Tibial nerve (tissue), 4 donors: Measurements from ENCODE around the gene IFNGR2. TPM values are rescaled to one million over a fixed set of nuclear protein-coding genes. Genes with fewer than 3 reads are reported as not detected.

Experiments
- DNase-seq, 2 donors: peaks; one replicate each; pipeline ENCODE4 v3.0.0-alpha.2; 2019; ENCODE audit warnings: low spot score in 2 of 2
- H3K27ac ChIP-seq, 4 donors: fragments of 200-600 bp; sonication (generic) in 3 of 4; one replicate each; pipeline ENCODE4 v1.5.1; 2017 to 2019; ENCODE audit warnings: mild to moderate bottlenecking in 1 of 4
- H3K27me3 ChIP-seq, 2 donors: fragments of 200-600 bp; sonication (generic) in 1 of 2; one replicate each; pipeline versions ENCODE4 v1.5.1 to v1.6.0; 2017 to 2019
- H3K36me3 ChIP-seq, 3 donors: fragments of 200-600 bp; sonication (generic); one replicate each; pipeline ENCODE4 v1.5.1; 2018 to 2019
- H3K4me1 ChIP-seq, 4 donors: fragments of 200-600 bp; sonication (generic) in 3 of 4; one replicate each; pipeline ENCODE4 v1.5.1; 2017 to 2019
- H3K4me3 ChIP-seq, 4 donors: fragments of 200-600 bp; sonication (generic) in 3 of 4; one replicate each; pipeline ENCODE4 v1.5.1; 2017 to 2019; ENCODE audit warnings: mild to moderate bottlenecking in 1 of 4, moderate library complexity in 1 of 4
- H3K9me3 ChIP-seq, 4 donors: fragments of 200-600 bp; sonication (generic) in 3 of 4; one replicate each; pipeline ENCODE4 v1.5.1; 2017 to 2019
- EP300 ChIP-seq, 2 donors: sonication (generic); formaldehyde crosslinking; IDR thresholded peaks; one replicate each; pipeline ENCODE4 v1.6.1; 2017; ENCODE audit warnings: antibody characterized with exemption in 2 of 2, mild to moderate bottlenecking in 1 of 2
- POLR2A ChIP-seq, 2 donors: fragments of 450-650 bp; IDR thresholded peaks; one replicate each; pipeline ENCODE4 v1.6.1; 2017; ENCODE audit warnings: antibody characterized with exemption in 2 of 2, mild to moderate bottlenecking in 2 of 2, moderate library complexity in 2 of 2
- WGBS, 2 donors: methylation state at CpG; one replicate each; pipeline ENCODE4 v1.1.5; 2018; 5-methylcytosine and 5-hydroxymethylcytosine counted together
- total RNA-seq, 4 donors: library from RNA; depleted of rRNA; stranded (reverse); fragments of >200 nt; gene quantifications; one replicate each; pipeline ENCODE4 v1.1.0, GENCODE V29; 2016
- TF ChIP-seq, protein P1 (sequence below), 5 experiments: fragments of 200-600 bp in 3 of 5; fragments of 450-650 bp in 2 of 5; sonication (generic) in 3 of 5; IDR thresholded peaks; one replicate each; pipeline ENCODE4 v1.5.1; 2016 to 2019; ENCODE audit warnings: antibody characterized with exemption in 5 of 5, mild to moderate bottlenecking in 3 of 5, moderate library complexity in 2 of 5

The IFNGR2 gene
- total RNA-seq, 4 donors from 2014 or later = 110 to 153 (median 129) TPM

DNA sequence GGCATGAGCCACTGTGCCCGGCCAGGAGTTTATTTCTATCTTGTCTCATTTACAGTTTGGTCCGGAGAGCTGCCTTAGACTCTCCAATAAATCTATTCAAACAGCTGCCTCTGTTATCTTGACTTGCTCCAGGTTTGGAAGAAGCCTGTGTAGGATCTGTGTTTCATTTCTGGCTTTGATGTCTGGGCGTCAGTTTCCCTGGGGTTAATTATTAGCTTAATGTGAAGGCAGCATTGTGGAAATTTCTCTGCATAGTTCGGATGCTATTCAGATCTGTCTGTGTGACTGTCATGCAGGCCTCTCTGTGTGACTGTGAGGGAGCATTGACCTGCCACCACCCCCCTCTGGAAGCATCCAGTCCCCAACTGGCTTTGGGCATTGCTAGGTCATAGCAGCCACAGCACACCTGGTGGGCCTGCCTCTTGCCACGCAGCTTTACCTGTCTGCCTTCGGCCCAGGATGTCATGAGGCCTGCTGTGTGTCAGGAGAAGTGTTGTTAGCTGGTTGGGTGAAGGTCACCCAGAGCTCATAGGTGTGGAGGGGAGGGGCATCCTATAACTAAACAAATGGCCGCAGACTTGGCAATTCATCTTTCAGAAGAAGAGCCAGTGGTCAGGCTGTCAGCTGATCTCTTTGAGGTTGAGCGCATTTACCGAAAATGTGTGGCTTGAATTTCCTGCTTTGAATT lies 9.8 kb downstream of the IFNGR2 start:
- 57 to 71% methylated on average over 9 of the region's 9 CpGs for WGBS, 2 donors
- Histone ChIP-seq H3K4me3 (no peak overlapping the region), H3K27ac (peak overlapping the region in 3 of 4 donors; percentile 20 to 62 (median 21)), H3K27me3 (no peaks in the 10 kb centered on the region), H3K36me3 (peaks cover 0 to 65% (median 19%) of the 10 kb centered on the region in 3 donors), H3K4me1 (peaks cover 0 to 70% (median 32%) of the 10 kb centered on the region in 4 donors), H3K9me3 (no peaks in the 10 kb centered on the region)
- DNase-seq = no peak
- TF ChIP-seq EP300 (IDR thresholded peaks at IDR 0.05) (no peak), POLR2A (IDR thresholded peaks at IDR 0.05) (no peak)
- TF ChIP-seq, protein P1, sequence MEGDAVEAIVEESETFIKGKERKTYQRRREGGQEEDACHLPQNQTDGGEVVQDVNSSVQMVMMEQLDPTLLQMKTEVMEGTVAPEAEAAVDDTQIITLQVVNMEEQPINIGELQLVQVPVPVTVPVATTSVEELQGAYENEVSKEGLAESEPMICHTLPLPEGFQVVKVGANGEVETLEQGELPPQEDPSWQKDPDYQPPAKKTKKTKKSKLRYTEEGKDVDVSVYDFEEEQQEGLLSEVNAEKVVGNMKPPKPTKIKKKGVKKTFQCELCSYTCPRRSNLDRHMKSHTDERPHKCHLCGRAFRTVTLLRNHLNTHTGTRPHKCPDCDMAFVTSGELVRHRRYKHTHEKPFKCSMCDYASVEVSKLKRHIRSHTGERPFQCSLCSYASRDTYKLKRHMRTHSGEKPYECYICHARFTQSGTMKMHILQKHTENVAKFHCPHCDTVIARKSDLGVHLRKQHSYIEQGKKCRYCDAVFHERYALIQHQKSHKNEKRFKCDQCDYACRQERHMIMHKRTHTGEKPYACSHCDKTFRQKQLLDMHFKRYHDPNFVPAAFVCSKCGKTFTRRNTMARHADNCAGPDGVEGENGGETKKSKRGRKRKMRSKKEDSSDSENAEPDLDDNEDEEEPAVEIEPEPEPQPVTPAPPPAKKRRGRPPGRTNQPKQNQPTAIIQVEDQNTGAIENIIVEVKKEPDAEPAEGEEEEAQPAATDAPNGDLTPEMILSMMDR (IDR thresholded peaks at IDR 0.05) = no peak

DNA sequence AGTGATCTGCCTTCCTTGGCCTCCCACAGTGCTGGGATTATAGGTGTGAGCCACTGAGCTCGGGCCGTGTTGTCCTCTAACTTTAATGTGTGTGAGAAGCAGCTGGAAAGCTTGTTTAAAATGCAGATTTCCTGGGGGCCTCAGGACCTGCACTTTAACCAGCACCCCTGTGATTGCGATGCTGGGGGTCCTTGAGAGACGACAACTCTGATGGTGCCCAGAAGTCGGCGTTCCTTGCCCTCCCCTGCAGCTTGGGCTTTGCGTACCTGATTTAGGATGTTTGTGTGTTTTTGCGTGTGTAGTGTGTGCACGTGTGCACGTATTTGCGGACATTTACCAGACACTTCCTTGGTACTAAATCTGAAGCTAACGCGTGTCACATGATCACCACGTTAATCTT lies 10.9 kb downstream of the IFNGR2 start:
- Histone ChIP-seq H3K9me3 (no peaks in the 10 kb centered on the region), H3K4me3 (no peak overlapping the region), H3K36me3 (peaks cover 0 to 71% (median 19%) of the 10 kb centered on the region in 3 donors), H3K27me3 (no peaks in the 10 kb centered on the region), H3K27ac (peak overlapping the region in 2 of 4 donors; percentile 6 to 21), H3K4me1 (peaks cover 0 to 71% (median 38%) of the 10 kb centered on the region in 4 donors)
- TF ChIP-seq, protein P1 (IDR thresholded peaks at IDR 0.05) = no peak
- TF ChIP-seq EP300 (IDR thresholded peaks at IDR 0.05) = no peak
- TF ChIP-seq POLR2A (IDR thresholded peaks at IDR 0.05) = no peak
- DNase-seq = no peak
- WGBS, 2 donors = 82 to 83% methylated on average over 14 of the region's 14 CpGs

DNA sequence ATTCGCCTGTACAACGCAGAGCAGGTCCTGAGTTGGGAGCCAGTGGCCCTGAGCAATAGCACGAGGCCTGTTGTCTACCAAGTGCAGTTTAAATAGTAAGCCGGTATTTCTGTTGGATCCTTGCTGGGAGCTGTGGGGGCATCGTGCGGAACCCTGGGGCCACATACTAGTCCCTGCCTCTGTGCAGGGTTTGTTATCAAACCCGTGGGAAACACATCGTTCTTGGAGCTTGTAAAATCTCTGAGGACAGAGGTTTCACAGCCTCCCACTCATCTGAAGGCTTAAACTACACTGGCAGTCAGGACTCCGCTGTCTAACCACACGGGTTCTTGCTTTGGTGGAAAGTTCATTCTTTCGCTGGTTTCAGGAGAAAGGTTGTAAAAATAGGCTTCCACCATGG lies 11.7 kb downstream of the IFNGR2 start:
- Histone ChIP-seq H3K9me3 (no peaks in the 10 kb centered on the region), H3K27me3 (no peaks in the 10 kb centered on the region), H3K27ac (peak overlapping the region in 1 of 4 donors; percentile 28), H3K4me3 (no peak overlapping the region), H3K4me1 (peaks cover 0 to 73% (median 42%) of the 10 kb centered on the region in 4 donors), H3K36me3 (peaks cover 0 to 76% (median 23%) of the 10 kb centered on the region in 3 donors)
- TF ChIP-seq POLR2A (IDR thresholded peaks at IDR 0.05) (no peak), EP300 (IDR thresholded peaks at IDR 0.05) (no peak)
- TF ChIP-seq, protein P1 (IDR thresholded peaks at IDR 0.05) = no peak
- WGBS, 2 donors = 71 to 74% methylated on average over 11 of the region's 11 CpGs
- no peak for DNase-seq

DNA sequence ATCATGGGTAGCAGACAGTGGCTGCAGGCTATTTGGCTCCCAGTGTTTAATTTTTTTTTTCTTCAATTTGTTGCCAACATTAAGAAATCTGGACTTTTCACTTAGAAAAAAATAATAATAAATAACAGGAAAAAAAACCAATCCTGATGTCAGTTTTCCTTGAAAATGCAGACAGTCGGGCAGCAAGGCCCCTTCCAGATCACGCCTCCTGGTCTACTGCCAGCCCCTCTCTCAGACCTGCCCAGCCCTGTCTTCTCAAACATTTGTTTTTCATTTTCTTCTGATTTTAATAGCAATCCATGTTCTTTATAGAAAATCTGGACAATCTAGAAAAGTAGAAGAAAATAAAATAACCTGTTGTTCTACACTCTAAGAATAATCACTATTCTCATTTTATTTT lies 15.5 kb downstream of the IFNGR2 start:
- peak; percentile 61 to 82 for DNase-seq
- peaks cover 13 to 88% (median 36%) of the 10 kb centered on the region in 3 donors for H3K36me3 ChIP-seq
- H3K4me1 ChIP-seq = peaks cover 0 to 42% (median 26%) of the 10 kb centered on the region in 4 donors

More for the DNA sequence above, 15.5 kb downstream of the IFNGR2 start:
- peak overlapping the region in 2 of 4 donors; percentile 72 to 76 for H3K27ac ChIP-seq
- H3K4me3 ChIP-seq = no peak overlapping the region
- no peaks in the 10 kb centered on the region for H3K9me3 ChIP-seq
- 33 to 37% methylated on average over 2 of the region's 2 CpGs for WGBS, 2 donors
- H3K27me3 ChIP-seq = no peaks in the 10 kb centered on the region
- TF ChIP-seq, protein P1 (IDR thresholded peaks at IDR 0.05) = no peak
- peak in 1 of 2 donors; percentile 31 for TF ChIP-seq EP300 (IDR thresholded peaks at IDR 0.05)
